ENCODE measurements around the gene PPP1R3G. TPM values are rescaled to one million over a fixed set of nuclear protein-coding genes. Genes with fewer than 3 reads are reported as not detected.
A peak's percentile ranks its signal among the peaks of the same experiment; 100 is the strongest.

Gene PPP1R3G
- total and polyA plus RNA-seq, 2 of the 4 experiments (the other 2 are of a cell fraction) = 0.10 to 0.18 TPM

DNA sequence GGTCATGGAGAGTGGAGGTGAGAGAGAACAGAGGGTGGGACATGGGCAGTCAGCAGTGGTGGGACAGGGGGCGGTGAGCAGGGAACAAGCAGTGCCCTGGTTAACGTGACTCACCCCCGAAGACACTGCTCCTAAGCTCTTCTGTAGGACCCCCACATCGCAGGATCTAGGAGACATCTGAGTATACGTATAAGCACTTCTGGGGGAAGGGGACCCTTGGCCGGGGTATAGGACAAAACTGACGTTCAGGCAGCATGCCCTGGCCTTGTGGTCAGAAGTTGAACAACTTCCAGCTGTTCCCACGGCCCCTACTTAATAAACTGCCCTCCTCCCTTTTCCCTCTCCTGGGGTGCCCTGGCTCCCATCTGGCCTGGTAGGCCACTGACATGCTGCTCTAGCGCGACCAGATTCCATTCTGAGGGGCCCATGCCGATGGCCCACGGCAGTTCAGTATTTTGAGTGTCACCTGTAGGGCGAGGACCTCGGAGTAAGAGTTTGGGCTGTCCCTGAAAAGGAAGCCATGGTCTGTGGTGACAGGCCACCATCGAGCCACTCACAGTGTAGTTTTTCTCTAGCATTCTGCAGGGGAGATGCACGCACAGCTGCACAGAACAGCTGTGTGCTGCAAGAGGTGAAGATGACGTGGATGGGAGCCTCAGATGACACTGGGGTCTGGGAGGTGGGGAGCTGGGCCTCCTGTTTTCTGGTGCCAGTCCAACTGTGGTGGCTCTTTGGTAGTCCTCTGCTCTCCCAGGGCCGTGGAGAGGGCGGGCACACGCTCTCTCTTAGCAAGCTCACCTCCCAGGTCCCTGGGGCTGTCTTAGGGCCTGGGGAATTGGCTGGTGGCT is 38.4 kb downstream of the PPP1R3G start:
- ChIA-PET POLR2A (ENCODE audit: unreplicated experiment) (no interaction called here), CTCF (no interaction called here)
- Histone ChIP-seq H2AK5ac (ENCODE audit: low read depth, low read length) (no peak overlapping the region), H4K91ac (ENCODE audit: insufficient read depth, low read depth, low read length) (no peak overlapping the region), H3K23ac (ENCODE audit: low read depth, low read length) (no peak overlapping the region), H2BK15ac (ENCODE audit: low read depth, low read length) (no peak overlapping the region), H3K27me3 (ENCODE audit: control insufficient read depth, insufficient read depth, low read length) (no peaks in the 10 kb centered on the region), H3K4me2 (ENCODE audit: low read depth, low read length) (no peak overlapping the region), H3K56ac (ENCODE audit: extremely low read depth, insufficient read depth, low read length) (no peak overlapping the region), H3K18ac (ENCODE audit: low read depth, low read length) (no peak overlapping the region), H3K4me1 (ENCODE audit: control insufficient read depth, insufficient read depth, low read length) (peaks cover 13% of the 10 kb centered on the region), H3K27ac (ENCODE audit: insufficient read depth, low read length) (no peak overlapping the region), H3K4me3 (ENCODE audit: insufficient read depth, low read depth, low read length) (no peak overlapping the region), H4K5ac (ENCODE audit: low read depth, low read length) (no peak overlapping the region), H3K36me3 (ENCODE audit: control insufficient read depth, insufficient read depth, low read length) (no peaks in the 10 kb centered on the region), H3K4ac (ENCODE audit: low read depth, low read length) (no peak overlapping the region), H2AK9ac (replicated peaks; ENCODE audit: low read depth, low read length, poor library complexity) (no peak overlapping the region), H3K9ac (ENCODE audit: low read depth, low read length) (no peak overlapping the region), H3K79me1 (ENCODE audit: low read depth in 1 of 2, low read length in 2 of 2) (peaks cover 0 to 5% of the 10 kb centered on the region in 2 experiments; a peak in 1 of 4 replicates), H2BK120ac (ENCODE audit: low read depth, low read length) (no peak overlapping the region), H2BK5ac (ENCODE audit: low read depth, low read length, poor library complexity, severe bottlenecking) (no peak overlapping the region), H2AFZ (replicated peaks; ENCODE audit: low read length, poor library complexity) (peak overlapping the region; percentile 59), H3K9me3 (ENCODE audit: control insufficient read depth, insufficient read depth, low read length) (no peaks in the 10 kb centered on the region; the same call in 1 of the 2 replicates), H4K8ac (ENCODE audit: low read depth in 2 of 2, low read length in 2 of 2) (no peak overlapping the region), H3K9me1 (ENCODE audit: insufficient read depth, low read length) (peaks cover 9% of the 10 kb centered on the region), H2BK20ac (ENCODE audit: low read depth, low read length) (no peak overlapping the region), H3K14ac (replicated peaks; ENCODE audit: low read depth, low read length) (no peak overlapping the region), H4K20me1 (ENCODE audit: insufficient read depth, low read length) (peaks cover 16% of the 10 kb centered on the region; the same call in 1 of the 2 replicates)
- ATAC-seq (ENCODE audit: low read depth) (no peak), DNase-seq (no peak)
- BruUV-seq (replicated peaks) = no TSS peak
- dilution Hi-C loops (cut with HindIII; ENCODE audit: low sequenced_read_pairs, unreplicated experiment) (no loop called here), in situ Hi-C loops (cut with MboI; ENCODE audit: low sequenced_read_pairs) (no loop called here), intact Hi-C loops (cut with micrococcal nuclease) (no loop called here)
- TF ChIP-seq NFE2L2 (IDR thresholded peaks at IDR 0.05; ENCODE audit: low read depth, low read length) (no peak), MAZ (IDR thresholded peaks at IDR 0.05; ENCODE audit: borderline replicate concordance, low read depth, low read length) (no peak), RCOR1 (IDR thresholded peaks at IDR 0.05; ENCODE audit: insufficient replicate concordance, low read length) (no peak), CEBPB (IDR thresholded peaks at IDR 0.05; ENCODE audit: low read depth, low read length) (no peak), MAFK (IDR thresholded peaks at IDR 0.05; ENCODE audit: low read depth, low read length) (no peak), CHD1 (IDR thresholded peaks at IDR 0.05; ENCODE audit: low read depth, low read length) (no peak), MXI1 (IDR thresholded peaks at IDR 0.05; ENCODE audit: borderline replicate concordance, low read depth, low read length) (no peak)
- TF ChIP-seq, protein P1, sequence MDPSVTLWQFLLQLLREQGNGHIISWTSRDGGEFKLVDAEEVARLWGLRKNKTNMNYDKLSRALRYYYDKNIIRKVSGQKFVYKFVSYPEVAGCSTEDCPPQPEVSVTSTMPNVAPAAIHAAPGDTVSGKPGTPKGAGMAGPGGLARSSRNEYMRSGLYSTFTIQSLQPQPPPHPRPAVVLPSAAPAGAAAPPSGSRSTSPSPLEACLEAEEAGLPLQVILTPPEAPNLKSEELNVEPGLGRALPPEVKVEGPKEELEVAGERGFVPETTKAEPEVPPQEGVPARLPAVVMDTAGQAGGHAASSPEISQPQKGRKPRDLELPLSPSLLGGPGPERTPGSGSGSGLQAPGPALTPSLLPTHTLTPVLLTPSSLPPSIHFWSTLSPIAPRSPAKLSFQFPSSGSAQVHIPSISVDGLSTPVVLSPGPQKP (IDR thresholded peaks at IDR 0.05; ENCODE audit: borderline replicate concordance, low read depth, low read length) = no peak
- TF ChIP-seq, protein P2, sequence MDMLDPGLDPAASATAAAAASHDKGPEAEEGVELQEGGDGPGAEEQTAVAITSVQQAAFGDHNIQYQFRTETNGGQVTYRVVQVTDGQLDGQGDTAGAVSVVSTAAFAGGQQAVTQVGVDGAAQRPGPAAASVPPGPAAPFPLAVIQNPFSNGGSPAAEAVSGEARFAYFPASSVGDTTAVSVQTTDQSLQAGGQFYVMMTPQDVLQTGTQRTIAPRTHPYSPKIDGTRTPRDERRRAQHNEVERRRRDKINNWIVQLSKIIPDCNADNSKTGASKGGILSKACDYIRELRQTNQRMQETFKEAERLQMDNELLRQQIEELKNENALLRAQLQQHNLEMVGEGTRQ (IDR thresholded peaks at IDR 0.05; ENCODE audit: low read depth, low read length) = no peak
- 83% methylated on average over 8 of the region's 20 CpGs; no CpG with 5 or more reads in 1 of the 2 experiments for WGBS, 2 experiments (ENCODE audit: extremely low coverage in 2 of 2, insufficient read length in 1 of 2)

All from IMR-90 (cell line).